HG03457 (cell line): ENCODE measurements around the gene BMERB1.
"Not testable (repeated sequence)": the region's sequence is repeated elsewhere in the genome, so short reads cannot be mapped to it uniquely, and the experiment has no call there.

Experiments
- ATAC-seq: cut with Tn5 transposase; IDR thresholded peaks from one replicate; pipeline ENCODE4 v1.9.1; 2021; ENCODE audit warnings: moderate number of reproducible peaks; ENCODE audit not compliant: unreplicated experiment

BMERB1 gene

DNA sequence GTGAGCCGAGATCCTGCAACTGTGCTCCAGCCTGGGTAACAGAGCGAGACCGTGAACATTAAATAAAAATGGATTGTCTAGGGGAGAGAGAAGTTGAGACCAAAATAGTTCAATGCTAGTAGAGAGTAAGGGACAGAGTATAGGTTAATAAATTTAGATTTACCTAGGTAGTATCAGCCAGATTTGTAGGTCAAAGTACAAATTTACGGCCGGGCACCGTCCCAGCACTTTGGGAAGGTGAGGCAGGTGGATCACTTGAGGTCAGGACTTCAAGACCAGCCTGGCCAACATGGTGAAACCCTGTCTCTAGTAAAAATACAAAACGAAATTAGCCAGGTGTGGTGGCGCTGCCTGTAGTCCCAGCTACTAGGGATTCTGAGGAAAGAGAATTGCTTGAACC is 12.2 kb upstream of the BMERB1 start:
- no peak for ATAC-seq

GRCh38 chr16:15425861-15426260 is 8.5 kb upstream of the BMERB1 start:
- no peak for ATAC-seq

DNA sequence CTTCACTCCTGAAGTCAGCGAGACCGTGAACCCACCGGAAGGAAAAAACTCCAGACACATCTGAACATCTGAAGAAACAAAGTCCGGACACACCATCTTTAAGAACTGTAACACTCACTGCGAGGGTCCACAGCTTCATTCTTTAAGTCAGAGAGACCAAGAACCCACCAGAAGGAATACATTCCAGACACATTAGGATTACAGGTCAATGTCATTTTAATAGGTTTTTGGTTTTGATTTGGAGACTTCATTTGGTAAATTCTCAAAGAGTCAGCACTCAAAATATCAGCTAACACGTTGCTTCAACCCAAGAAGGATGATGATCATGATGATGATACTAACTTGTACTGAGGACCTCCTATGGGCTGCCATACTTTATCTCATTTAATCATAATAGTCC is 7.6 kb upstream of the BMERB1 start:
- ATAC-seq = no peak

DNA sequence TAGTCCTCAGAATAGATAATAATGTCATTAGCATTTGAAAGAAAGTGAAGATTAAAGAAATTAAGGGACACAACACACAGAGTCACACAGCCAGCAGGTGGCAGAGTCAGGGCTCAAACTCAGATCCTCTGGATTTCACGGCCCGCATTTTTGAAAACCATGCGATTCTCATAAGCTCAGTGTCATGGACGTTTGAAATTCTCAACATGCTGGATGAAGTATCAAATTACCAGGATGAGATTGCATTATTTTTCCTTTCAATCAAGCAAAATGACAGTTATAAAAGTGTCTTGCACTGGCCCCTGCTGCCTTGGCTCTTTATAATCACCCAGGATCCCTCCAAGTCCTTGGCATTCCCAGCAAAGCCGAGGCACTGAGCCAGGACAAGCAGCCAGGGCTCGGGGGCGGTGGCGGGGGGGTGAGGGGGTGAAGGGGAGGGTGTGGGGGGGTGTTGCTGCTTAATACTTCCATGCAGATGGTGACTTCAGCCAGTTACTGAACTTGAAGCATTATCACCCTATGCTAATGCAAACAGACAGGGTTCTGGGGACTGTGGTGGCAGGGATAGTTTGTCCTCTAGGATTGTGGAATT is 6.6 kb upstream of the BMERB1 start:
- no peak for ATAC-seq

DNA sequence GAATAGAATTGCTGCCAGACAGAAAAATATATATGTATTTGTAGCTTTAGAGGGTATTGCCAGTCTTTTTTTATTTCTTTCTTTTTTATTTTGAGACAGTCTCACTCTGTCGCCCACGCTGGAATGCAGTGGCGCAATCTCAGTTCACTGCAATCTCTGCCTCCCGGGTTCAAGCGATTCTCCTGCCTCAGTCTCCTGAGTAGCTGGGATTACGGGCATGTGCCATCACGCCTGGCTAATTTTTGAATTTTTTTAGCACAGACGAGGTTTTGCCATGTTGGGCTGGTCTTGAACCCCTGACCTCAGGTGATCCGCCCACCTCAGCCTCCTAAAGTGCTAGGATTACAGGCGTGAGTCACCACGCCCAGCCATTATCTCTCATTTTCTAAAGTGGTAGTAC is 3.5 kb upstream of the BMERB1 start:
- not testable (repeated sequence) for ATAC-seq

GRCh38 chr16:15434079-15434424 is 336 bp upstream of the BMERB1 start:
- no peak for ATAC-seq

GRCh38 chr16:15435216-15435864 is 952 bp downstream of the BMERB1 start:
- ATAC-seq = no peak

DNA sequence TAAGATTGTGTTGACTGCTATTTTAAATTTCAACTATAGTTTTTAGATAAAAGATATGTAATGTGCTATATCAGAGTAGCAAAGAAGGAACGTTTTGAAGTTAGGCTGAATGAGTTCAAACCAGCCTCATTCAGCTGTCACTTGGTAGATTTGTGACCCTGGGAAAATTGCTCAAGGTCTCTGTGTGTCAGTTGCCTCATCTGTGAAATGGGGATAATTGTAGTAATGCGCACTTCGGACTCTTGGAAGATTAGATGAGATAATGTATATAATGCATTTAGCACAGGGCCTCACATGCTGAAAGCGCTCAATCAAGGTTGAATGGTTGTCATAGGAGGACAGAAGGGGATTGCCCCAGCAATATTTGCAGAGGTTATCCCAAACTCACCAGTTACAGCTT is 4.7 kb downstream of the BMERB1 start:
- ATAC-seq = no peak

DNA sequence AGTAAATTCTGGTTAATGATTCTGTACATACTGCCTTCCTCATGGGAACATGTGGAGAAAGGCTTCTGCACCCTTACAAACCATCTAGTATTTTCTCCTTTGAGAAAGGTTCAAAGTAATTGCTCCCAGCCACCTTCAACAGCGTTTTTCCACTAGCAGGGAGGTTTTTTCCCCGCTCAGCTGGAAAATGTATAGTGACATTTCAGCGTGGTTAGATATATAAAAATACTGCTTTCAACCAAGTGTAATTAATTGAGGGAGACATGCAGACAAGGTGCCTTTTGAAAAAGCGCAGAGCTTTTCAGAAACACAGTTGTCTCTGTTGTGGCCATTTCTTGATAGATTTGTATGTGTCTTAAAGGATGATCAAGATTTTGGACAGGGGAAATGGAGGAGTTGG is 5.1 kb downstream of the BMERB1 start:
- no peak for ATAC-seq

DNA sequence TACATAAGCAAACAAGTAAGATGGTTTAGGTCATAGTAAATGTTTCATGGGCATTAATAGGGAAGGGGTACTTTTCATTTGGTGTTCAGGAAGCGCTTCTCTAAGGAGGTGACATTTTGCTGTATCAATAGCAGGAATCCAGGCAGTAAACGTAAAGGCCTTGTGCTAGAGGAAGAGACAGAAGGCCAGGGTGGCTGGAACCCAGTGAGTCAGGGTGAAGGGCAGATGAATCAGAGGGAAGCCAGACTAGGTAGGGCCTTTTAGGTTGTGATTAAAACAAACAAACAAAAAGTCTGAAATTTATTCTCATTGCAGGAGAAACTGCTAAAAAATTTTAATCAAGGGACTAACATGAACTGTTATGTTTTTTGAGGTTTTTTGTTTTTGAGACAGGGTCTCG is 6.5 kb downstream of the BMERB1 start:
- ATAC-seq = no peak

GRCh38 chr16:15442140-15442539 is 7.8 kb downstream of the BMERB1 start:
- ATAC-seq = not testable (repeated sequence)

DNA sequence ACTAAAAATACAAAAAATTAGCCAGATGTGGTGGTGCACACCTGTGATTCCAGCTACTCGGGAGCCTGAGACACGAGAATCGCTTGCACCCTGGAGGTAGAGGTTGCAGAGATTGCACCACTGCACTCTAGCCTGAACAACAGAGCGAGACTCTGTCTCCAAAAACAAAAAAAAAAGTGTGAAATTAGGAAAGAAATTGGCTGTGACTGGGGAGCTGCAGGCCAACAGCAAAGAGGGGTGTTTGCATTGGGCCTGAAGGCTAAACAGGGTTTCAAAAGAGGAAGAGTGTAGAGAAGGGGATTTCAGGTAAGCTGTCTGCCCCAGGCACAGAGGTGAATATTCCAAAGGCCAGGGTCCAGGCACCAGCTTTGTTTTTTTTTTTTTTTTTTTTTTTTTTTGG is 9.4 kb downstream of the BMERB1 start:
- ATAC-seq = no peak

- no peak for ATAC-seq
Measured at GRCh38 chr16:15444264-15444663, 9.9 kb downstream of the BMERB1 start.

GRCh38 chr16:15445450-15445849 is 11.1 kb downstream of the BMERB1 start:
- no peak for ATAC-seq

DNA sequence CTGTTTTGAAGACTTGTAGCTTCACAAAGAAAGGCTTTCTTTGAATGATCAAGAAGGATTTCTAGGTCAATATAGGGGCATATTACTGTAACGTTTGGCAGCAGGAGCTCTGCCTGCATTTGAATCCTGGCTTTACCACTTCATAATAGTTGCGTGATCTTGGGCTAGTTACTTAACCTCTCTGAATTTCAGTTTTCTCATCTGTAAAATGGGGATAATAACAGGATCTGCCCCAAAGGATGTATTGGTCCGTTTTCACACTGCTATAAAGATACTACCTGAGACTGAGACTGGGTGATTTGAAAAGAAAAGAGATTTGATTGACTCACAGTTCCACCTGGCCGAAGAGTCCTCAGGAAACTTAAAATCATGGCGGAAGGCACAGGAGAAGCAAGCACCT is 12.5 kb downstream of the BMERB1 start:
- ATAC-seq = no peak

DNA sequence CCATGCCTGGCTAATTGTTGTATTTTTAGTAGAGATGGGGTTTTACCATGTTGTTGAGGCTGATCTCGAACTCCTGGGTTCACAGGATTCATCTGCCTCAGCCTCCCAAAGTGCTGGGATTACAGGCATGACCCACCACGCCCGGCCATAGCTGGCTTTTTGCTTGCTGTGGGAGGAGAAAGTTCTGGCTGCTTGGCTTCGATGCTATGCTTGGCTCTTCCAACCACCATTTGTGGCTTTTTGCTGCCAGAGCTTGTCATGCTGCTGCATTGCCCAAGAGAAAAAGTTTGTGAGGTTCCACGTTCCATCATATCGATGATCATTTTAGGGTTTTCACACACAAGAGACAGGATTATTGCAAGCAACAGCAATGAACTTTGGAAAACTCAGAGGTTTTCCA is 16.2 kb downstream of the BMERB1 start:
- ATAC-seq = no peak

- ATAC-seq = no peak
Measured at GRCh38 chr16:15451098-15451731, 16.8 kb downstream of the BMERB1 start.

GRCh38 chr16:15452246-15452855 is 18.0 kb downstream of the BMERB1 start:
- no peak for ATAC-seq

DNA sequence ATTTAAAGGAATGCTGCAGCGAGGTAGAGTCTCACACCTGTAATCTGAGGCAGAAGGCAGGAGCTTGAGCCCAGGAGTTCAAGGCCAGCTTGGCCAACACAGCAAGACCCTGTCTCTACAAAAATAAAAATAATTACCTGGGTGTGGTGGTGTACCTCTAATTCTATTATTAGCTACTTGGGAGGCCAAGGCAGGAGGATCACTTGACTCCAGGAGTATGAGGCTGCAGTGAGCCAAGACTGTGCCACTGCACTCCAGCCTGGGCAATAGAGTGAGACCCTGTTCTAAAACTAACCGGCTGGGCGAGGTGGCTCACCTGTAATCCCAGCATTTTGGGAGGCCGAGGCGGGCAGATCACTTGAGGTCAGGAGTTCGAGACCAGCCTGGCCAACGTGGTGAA is 18.9 kb downstream of the BMERB1 start:
- ATAC-seq = not testable (repeated sequence)

GRCh38 chr16:15454933-15455332 is 20.5 kb downstream of the BMERB1 start:
- not testable (repeated sequence) for ATAC-seq

GRCh38 chr16:15457400-15457799 is 23.0 kb downstream of the BMERB1 start:
- no peak for ATAC-seq

DNA sequence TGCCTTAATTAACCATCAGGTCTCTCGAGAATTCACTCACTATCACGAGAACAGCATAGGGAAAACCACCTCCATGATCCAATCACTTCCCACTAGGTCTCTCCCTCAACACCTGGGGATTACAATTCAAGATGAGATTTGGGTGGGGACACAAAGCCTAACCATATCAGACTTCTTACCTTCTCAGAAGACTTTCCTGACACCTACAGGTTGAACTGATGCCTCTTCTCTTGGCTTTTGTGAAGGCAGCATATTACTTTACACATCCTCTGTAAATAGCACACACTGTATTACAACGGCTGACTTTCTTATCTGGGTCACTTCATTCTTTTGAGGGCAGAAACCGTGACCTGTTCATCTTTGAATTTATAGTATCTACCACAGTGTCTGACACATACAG is 23.6 kb downstream of the BMERB1 start:
- no peak for ATAC-seq
